GM12873 (cell line): ENCODE results near the gene BAMBI.

ENCODE experiments used
- TF ChIP-seq, protein P1 (sequence below): IDR thresholded peaks from 2 replicates; pipeline ENCODE4 v1.5.1; 2012; ENCODE audit warnings: low read depth, mild to moderate bottlenecking, moderate library complexity, low read length, control low read depth; ENCODE audit not compliant: insufficient read depth; ENCODE audit errors: missing control alignments

Gene BAMBI

DNA sequence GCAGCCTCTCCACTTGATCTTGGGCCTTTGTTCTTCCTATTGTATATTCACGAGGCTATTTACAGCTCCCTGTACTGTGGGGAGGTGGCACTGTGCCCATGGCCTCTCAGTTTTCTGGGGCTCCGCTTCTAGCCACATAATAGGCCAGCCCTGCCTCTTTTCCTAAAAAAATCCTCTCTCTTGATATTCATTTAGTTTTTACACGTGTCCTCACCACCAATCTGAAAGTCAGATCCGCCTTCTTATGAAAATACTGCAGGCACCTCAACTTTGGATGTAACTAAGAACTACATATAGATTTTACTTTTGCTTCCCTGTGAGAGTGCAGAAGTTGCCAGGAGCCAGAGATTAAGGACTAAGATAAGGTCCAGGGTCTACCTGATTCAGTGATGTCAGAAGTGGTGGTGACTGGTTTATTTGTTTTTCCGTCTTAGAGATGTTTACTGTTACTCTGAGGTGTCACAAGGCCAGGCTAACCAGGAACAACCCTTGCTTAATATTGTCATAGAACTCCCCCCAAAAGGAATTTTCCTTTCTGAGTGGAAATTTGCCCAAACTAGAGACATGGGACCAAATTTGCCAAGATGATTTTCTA, 7.8 kb downstream of the BAMBI start:
- TF ChIP-seq, protein P1, sequence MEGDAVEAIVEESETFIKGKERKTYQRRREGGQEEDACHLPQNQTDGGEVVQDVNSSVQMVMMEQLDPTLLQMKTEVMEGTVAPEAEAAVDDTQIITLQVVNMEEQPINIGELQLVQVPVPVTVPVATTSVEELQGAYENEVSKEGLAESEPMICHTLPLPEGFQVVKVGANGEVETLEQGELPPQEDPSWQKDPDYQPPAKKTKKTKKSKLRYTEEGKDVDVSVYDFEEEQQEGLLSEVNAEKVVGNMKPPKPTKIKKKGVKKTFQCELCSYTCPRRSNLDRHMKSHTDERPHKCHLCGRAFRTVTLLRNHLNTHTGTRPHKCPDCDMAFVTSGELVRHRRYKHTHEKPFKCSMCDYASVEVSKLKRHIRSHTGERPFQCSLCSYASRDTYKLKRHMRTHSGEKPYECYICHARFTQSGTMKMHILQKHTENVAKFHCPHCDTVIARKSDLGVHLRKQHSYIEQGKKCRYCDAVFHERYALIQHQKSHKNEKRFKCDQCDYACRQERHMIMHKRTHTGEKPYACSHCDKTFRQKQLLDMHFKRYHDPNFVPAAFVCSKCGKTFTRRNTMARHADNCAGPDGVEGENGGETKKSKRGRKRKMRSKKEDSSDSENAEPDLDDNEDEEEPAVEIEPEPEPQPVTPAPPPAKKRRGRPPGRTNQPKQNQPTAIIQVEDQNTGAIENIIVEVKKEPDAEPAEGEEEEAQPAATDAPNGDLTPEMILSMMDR, result no peak

DNA sequence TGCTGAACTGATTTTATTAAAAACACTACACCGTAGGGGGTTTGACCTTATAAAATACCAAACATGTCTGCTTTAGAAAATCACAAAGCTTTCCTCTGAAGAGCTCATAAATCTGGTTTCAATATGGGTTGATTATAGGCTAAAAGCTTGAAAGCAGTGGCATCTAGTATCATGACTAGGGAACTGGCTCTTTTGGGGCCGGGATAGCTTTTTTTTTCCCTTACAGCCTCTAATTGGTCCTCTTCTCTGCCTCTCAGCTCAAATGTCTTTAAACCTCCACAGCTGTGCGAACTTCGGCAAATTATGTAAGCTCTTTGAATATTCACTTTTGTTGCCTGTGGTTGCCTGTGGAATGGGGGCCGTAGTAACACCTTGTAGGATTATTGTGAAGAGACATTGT, 8.4 kb downstream of the BAMBI start:
- TF ChIP-seq, protein P1, result no peak

DNA sequence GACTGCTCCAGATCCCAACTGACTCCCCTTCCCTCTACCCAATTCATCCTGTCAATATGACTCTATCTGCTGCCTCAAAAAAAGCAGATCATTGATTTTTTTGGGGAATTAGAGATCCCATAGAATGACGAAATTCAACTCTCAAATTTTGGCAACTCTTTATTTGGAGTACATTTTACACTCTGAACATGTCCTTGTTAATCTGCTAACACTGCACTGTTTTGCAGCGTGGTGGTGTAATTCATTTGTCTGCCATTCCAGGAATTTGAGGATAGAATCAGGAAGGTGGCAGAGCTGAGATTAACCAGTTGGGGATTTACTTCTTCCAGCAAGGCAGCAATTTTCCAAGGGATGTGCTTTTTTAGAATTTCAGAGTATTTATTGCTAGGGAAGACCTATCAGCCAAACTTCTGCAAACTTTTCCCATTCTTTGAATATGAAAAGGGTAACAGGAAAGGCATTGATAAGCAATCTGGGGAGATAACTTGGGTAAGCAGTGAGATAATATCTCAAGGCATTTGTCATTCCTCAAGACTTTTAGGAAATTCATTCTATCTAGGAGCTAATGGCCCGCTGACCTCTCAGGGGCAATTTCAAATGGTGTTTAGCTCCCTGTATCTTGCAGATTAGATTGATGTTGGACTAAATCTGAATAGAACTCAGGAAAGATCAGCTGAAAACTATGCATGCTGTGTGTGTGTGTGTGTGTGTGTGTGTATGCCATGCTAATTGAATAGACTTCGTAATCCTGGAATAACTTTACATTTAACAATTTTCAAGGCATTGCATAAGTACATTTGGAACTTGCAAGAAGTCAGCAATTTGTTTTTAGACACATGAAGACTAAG, 9.7 kb downstream of the BAMBI start:
- TF ChIP-seq, protein P1, result no peak

DNA sequence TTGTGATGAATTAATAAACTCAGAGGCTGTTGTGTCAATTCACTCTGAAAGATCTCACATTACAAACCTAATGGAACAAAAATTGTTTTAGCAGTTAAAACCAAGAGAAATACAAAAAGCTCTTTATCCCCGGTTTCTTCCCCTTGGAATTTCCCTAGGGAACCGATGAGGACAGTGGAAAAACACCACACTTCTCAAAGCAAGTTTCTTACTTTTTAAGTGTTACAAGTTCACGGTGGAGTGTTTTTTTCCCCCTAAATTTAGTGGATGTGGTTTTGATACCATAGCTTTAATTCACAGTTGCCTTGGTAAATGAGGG, 10.3 kb downstream of the BAMBI start:
- TF ChIP-seq, protein P1, result no peak

DNA sequence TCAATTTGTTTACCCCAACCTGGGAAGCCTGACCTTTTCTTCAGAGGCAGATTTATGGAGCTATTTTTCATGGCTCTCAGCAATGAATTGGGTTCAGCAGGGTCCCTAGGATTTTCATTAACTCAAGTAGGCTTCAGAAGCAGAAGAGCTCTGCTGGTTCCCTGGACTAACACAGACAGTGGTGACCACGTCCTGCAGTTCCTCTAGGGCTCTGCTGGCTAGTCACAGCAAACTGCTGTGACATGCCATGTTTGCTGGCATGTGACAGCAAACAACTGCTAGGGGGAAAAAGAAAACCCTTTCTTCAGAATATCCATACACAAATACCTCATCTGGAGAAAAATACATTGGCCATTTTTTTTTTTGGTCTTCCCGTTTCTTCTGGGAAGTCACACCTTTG, 13.2 kb downstream of the BAMBI start:
- TF ChIP-seq, protein P1, result no peak

DNA sequence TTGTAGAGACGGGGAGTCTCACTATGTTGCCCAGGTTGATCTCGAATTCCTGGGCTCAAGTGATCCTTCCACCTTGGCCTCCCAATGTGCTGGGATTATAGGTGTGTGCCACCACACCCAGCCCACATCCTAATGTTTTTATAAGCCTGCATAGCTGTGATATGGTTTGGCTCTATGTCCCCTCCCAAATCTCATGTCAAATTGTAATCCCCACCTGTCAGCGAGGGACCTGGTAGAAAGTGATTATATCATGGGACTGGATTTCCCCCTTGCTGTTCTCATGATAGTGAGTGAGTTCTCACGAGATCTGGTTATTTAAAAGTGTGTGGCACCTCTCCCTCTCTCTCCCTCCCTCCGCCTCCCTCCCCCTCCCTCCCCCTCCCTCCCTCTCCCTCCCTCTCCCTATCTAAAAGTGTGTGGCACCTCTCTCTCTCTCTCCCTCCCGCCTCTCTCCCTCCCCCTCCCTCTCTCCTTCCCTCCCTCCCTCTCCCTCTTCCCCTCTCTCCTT, 13.9 kb downstream of the BAMBI start:
- TF ChIP-seq, protein P1, result no peak

DNA sequence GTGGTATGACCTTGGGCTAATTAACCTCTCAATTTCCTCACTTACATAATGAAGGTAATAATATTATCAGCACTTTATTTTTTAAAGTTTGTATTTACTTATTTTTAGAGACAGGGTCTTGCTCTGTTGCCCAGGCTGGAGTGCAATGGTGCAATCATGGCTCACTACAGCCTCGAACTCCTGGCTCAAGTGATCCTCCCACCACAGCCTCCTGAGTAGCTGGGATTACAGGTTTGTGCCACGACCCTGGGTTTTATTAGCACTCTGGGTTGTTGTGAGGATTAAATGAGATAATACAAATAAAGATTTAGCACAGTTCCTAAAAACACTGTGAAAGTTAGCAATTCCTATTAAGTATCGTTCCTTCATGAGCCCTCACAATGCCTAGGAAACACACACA, 14.7 kb downstream of the BAMBI start:
- TF ChIP-seq, protein P1, result no peak
